NCI-H128 (cell line): ENCODE data around the gene STAT5B.

Experiments
- DNase-seq: peaks from one replicate; lab custom pipeline; 2025; ENCODE audit not compliant: unreplicated experiment; lab: John Stamatoyannopoulos, UW

Gene STAT5B

GRCh38 chr17:42285346-42286050 is 9.3 kb upstream of the STAT5B start:
- no peak for DNase-seq

- DNase-seq = no peak
Measured at GRCh38 chr17:42284566-42284965, 8.4 kb upstream of the STAT5B start.

- no peak for DNase-seq
Measured at GRCh38 chr17:42284024-42284369, 7.8 kb upstream of the STAT5B start.

GRCh38 chr17:42283241-42284023 is 7.2 kb upstream of the STAT5B start:
- DNase-seq = no peak

- no peak for DNase-seq
Measured at GRCh38 chr17:42282478-42283080, 6.4 kb upstream of the STAT5B start.

- peak; percentile 24 for DNase-seq
Measured at GRCh38 chr17:42281571-42282096, 5.4 kb upstream of the STAT5B start.

- DNase-seq = no peak
Measured at GRCh38 chr17:42279776-42280630, 3.8 kb upstream of the STAT5B start.

GRCh38 chr17:42277342-42277712 is 1.1 kb upstream of the STAT5B start:
- no peak for DNase-seq

GRCh38 chr17:42276609-42277341 is 584 bp upstream of the STAT5B start:
- no peak for DNase-seq

- no peak for DNase-seq
Measured at GRCh38 chr17:42275527-42276358, 448 bp downstream of the STAT5B start.

- no peak for DNase-seq
Measured at GRCh38 chr17:42274812-42275526, 1.2 kb downstream of the STAT5B start.

- DNase-seq = no peak
Measured at GRCh38 chr17:42274253-42274542, 2.0 kb downstream of the STAT5B start.

GRCh38 chr17:42273474-42274252 is 2.5 kb downstream of the STAT5B start:
- no peak for DNase-seq

- DNase-seq = no peak
Measured at GRCh38 chr17:42272162-42272907, 3.9 kb downstream of the STAT5B start.

- DNase-seq = no peak
Measured at GRCh38 chr17:42271779-42272035, 4.5 kb downstream of the STAT5B start.

GRCh38 chr17:42271006-42271778 is 5.0 kb downstream of the STAT5B start:
- DNase-seq = no peak

- no peak for DNase-seq
Measured at GRCh38 chr17:42270596-42270995, 5.6 kb downstream of the STAT5B start.
